GM12872 (cell line): ENCODE data around the gene PLD4.

ENCODE experiments used
- TF ChIP-seq, protein P1 (sequence below): IDR thresholded peaks from 3 replicates; pipeline ENCODE4 v1.5.1; 2011; ENCODE audit warnings: low read depth, mild to moderate bottlenecking, low read length, moderate library complexity; ENCODE audit not compliant: insufficient read depth

Gene PLD4

DNA sequence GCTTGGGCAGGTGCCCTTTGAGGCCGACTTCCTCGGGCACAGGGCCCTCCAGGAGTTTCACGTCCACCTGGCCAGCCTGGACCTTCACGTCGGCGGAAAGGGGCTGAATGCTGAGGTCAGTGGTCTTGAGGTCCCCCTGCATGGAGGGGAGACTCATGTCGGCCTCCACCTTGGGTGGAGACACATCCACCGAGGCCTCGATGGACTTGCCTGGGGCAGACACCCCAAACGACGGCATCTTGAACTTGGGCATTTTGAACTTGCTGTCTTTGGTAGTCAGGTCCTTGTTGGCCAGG, 24.0 kb downstream of the PLD4 start:
- TF ChIP-seq, protein P1, sequence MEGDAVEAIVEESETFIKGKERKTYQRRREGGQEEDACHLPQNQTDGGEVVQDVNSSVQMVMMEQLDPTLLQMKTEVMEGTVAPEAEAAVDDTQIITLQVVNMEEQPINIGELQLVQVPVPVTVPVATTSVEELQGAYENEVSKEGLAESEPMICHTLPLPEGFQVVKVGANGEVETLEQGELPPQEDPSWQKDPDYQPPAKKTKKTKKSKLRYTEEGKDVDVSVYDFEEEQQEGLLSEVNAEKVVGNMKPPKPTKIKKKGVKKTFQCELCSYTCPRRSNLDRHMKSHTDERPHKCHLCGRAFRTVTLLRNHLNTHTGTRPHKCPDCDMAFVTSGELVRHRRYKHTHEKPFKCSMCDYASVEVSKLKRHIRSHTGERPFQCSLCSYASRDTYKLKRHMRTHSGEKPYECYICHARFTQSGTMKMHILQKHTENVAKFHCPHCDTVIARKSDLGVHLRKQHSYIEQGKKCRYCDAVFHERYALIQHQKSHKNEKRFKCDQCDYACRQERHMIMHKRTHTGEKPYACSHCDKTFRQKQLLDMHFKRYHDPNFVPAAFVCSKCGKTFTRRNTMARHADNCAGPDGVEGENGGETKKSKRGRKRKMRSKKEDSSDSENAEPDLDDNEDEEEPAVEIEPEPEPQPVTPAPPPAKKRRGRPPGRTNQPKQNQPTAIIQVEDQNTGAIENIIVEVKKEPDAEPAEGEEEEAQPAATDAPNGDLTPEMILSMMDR: no peak

DNA sequence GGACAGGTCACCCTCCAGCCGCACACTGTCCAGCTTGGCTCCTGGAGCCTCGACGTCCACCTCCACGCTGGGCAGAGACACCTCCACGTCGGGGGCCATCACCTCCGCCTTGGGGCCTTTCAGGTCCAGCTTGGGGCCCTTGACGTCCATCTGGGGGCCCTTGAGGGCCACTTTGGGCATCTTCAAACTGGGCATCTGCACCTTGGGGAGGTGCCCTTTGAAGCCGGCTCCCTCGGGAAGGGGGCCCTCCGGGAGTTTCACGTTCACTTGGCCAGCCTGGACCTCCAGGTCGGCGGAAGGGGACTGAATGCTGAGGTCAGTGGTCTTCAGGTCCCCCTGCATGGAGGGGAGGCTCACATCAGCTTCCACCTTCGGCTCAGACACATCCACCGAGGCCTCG, 25.3 kb downstream of the PLD4 start:
- TF ChIP-seq, protein P1: no peak

DNA sequence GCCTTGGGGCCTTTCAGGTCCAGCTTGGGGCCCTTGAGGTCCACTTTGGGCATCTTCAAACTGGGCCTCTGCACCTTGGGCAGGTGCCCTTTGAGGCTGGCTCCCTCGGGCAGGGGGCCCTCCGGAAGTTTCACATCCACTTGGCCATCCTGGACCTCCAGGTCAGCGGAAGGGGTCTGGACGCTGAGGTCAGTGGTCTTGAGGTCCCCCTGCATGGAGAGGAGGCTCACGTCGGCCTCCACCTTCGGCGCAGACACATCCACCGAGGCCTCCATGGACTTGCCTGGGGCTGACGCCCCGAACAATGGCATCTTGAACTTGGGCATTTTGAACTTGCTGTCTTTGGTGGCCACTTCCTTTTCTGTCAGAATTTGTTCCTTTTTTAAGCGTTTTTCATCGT, 28.4 kb downstream of the PLD4 start:
- TF ChIP-seq, protein P1: no peak

DNA sequence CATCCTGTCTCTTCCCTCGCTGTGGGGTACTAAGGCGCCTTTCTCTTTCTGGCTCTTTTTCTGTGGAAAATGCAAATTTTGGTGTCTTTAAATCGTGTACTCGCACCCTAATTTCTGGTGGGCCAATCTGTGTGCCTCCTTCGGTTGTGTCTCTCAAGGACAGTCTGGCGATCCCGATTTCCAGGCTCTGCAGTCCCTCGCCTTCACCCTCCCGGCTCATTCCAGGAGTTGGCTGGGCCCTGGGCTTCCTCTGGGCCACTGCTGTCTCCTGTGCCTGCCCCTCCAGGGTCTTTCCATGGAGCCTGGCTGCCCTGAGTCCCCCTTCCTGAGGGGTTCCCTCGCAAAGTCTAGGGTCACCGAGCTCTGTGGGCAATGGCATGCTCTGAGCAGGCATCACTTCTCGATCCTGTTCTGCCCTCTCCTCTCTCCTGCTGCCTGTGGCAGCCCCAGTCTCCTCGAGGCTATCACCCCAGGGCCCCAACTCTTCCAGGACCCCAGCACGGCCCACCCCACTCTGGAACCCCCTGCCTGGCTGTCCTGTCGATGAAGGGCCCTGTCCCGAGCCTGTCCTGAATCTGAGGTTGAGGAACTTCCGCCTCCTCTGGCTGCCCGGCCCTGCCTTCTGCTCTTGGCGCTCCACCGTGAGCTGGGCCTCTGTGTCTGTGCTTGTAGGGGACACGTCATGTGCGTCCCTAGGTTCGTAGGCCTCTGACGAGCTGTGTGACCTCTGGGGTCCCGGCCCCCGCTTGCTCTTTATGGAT, 29.4 kb downstream of the PLD4 start:
- TF ChIP-seq, protein P1: no peak

DNA sequence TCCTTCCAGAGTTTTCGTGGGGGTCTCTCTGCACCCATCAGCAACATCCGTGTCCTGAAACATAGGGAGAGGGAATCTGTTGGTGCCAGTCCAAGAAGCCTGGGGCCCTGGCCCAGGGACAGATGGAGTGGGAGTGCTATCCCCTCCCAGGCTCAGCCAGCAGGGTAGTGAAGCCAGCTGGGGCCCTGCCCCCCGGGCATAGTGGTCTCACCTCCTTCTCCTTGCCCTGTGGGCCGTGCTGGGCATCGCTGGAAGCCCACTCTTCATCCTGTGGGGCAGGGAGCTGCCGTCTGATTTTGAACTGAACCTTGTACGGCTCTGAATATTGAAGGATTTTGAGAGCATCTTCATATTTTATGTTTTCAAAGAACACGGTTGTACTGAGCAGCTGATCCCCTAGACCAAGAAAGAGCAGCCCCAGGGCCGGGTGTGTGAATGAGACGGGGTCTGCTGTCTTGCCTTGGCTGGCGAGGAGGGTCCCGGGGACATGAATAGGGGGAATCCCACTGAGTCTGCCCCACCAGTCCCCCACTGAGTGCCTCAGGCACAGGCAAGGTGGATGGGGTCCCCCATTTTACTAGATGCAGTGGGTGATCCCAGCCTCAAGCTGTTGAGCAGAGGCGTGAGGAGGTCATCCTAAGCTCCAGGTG, 30.2 kb downstream of the PLD4 start:
- TF ChIP-seq, protein P1: no peak

DNA sequence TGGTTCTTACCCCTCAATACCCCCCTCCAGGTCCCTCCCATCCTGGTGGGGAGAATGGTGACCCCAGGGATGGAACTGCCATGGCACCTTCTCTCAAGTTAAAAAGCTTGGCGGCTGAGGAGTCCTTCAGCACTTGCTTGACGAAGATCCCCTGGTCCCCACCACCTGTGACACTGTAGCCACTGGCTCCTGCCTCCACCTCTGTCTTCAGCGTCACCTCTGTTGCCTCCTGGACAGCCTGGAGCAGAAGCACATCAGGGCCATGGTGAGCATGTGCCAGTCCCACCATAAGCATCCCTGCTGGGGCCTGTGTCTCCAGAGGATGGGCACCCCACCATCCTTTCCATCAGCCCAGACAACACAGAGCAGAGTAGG, 30.7 kb downstream of the PLD4 start:
- TF ChIP-seq, protein P1: no peak

DNA sequence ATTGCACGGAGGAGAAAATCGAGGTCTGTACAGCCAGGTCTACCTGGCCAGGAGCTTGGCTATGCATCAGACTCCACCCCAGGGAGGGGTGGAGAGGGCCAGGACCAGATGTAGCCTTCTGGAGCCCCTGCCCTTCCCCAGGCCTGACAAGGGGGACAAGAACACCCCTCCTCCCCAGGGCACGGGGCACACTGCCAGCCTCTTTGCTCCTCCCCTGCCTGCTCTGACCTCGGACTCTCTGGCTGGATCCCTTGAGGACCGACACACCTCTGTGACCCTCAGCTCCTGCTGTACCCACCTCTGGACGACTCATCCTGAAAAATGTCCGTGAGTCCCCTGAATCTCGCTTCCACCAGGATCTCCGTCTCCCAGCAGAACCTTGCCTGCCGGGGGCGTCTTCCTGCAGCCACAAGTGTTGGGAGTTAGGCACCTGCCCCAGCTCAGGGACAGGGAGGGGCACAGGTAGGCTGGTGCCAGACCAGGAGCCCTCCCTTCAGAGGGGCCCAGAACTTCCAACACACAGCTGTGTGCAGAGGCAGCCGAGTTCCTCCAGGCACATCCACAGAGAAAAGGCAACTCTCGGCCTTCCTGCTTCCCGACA, 31.7 kb downstream of the PLD4 start:
- TF ChIP-seq, protein P1: no peak
